ENCODE results near the gene LAS1L.
"Not testable (repeated sequence)": the region's sequence is repeated elsewhere in the genome, so short reads cannot be mapped to it uniquely, and the experiment has no call there.

LAS1L gene

GRCh38 chrX:65491620-65492019 is 43.0 kb downstream of the LAS1L start:
- no peak overlapping the region for H3K4me3 ChIP-seq (ENCODE audit: low read depth, low read length)
- TF ChIP-seq CTCF (IDR thresholded peaks at IDR 0.05; ENCODE audit: borderline replicate concordance, insufficient read depth, low read depth, low read length) = no peak

GRCh38 chrX:65488495-65488894 is 46.1 kb downstream of the LAS1L start:
- no peak for TF ChIP-seq CTCF (IDR thresholded peaks at IDR 0.05; ENCODE audit: borderline replicate concordance, insufficient read depth, low read depth, low read length)
- no peak overlapping the region for H3K4me3 ChIP-seq (ENCODE audit: low read depth, low read length)

GRCh38 chrX:65480960-65481359 is 53.6 kb downstream of the LAS1L start:
- no peak overlapping the region for H3K4me3 ChIP-seq (ENCODE audit: low read depth, low read length)
- no peak for TF ChIP-seq CTCF (IDR thresholded peaks at IDR 0.05; ENCODE audit: borderline replicate concordance, insufficient read depth, low read depth, low read length)

GRCh38 chrX:65479102-65479501 is 55.5 kb downstream of the LAS1L start:
- not testable (repeated sequence) for H3K4me3 ChIP-seq (ENCODE audit: low read depth, low read length)

GRCh38 chrX:65476564-65476963 is 58.0 kb downstream of the LAS1L start:
- H3K4me3 ChIP-seq (ENCODE audit: low read depth, low read length) = no peak overlapping the region
- no peak for TF ChIP-seq CTCF (IDR thresholded peaks at IDR 0.05; ENCODE audit: borderline replicate concordance, insufficient read depth, low read depth, low read length)

GRCh38 chrX:65463550-65463949 is 71.0 kb downstream of the LAS1L start:
- no peak overlapping the region for H3K4me3 ChIP-seq (ENCODE audit: low read depth, low read length)
- no peak for TF ChIP-seq CTCF (IDR thresholded peaks at IDR 0.05; ENCODE audit: borderline replicate concordance, insufficient read depth, low read depth, low read length)

Data from GM12875 (cell line).